DMS79 treated with DMSO at 0.1 percent for 48 hours (cell line): Measurements from ENCODE around the gene GRID2.
A peak's percentile ranks its signal among the peaks of the same experiment; 100 is the strongest.
"Not testable (repeated sequence)": the region's sequence is repeated elsewhere in the genome, so short reads cannot be mapped to it uniquely, and the experiment has no call there.

ENCODE experiments used
- DNase-seq: peaks from one replicate; lab custom pipeline; 2025; lab: John Stamatoyannopoulos, UW

GRID2 gene

DNA sequence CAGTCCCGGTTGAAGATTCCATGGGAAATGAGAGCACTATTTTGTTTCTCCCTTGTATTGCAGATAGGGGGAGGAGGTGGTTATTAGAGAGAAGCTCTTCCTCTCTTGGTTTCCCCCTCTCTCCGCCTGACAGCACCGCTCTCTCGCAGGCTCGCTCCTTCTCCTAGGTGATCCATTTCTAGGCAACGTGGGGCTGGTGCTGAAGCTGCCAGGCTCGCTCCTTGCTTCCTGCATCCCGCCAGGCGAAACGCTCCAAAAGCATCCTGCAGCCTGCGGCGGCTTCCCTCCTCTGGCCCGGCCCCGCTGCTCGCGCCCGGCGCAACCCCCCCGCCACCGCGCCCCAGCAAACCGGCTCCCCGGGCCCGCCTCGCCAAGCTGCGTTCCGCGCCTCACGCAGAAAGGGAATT is at the start of gene GRID2:
TSS of gene GRID2 (plus strand) at position 346 of the 407 bp plus-strand sequence.
- peak; percentile 55 for DNase-seq

GRCh38 chr4:92253986-92254671 is 49.6 kb upstream of the GRID2 start:
- no peak for DNase-seq

- no peak for DNase-seq
Observed at GRCh38 chr4:92254767-92255442, 48.9 kb upstream of the GRID2 start.

DNA sequence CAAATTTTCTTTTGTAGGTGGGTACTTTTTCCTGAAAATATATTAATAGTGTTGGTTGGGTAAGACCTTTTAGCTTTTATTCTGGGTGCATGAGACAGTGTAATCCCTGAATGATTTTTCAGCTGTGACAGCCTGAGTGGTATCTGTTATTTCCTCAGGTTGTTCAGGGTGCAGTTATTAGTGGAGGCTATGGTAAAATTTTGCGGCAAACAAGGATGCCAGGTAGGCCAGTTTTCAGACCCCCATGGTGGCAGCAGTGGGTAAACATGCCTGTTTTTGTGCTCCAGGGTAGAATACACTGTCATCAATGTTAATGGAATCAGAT is 47.9 kb upstream of the GRID2 start:
- no peak for DNase-seq

GRCh38 chr4:92257931-92258857 is 45.6 kb upstream of the GRID2 start:
- DNase-seq: no peak

- DNase-seq: no peak
Observed at GRCh38 chr4:92261256-92261655, 42.5 kb upstream of the GRID2 start.

DNA sequence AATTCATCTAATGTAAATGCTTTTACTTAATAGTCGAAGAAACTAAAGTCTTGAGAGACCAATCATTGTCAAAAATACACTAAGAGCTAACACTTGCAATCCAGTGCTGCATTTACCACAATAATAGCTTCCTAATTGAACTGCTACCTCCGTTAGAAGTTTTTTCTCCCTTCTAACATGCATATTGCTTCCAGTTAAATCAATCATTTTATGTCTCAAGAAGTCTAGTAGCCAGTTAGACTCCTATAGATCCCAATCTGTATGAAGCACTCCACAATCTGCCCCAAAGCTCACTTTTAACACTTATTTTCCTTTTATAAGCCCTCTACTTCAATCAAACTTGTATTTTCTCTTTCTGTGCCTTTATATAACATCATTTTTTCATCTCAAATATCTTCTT is 41.4 kb upstream of the GRID2 start:
- DNase-seq: no peak

GRCh38 chr4:92263010-92263409 is 40.8 kb upstream of the GRID2 start:
- DNase-seq: no peak

DNA sequence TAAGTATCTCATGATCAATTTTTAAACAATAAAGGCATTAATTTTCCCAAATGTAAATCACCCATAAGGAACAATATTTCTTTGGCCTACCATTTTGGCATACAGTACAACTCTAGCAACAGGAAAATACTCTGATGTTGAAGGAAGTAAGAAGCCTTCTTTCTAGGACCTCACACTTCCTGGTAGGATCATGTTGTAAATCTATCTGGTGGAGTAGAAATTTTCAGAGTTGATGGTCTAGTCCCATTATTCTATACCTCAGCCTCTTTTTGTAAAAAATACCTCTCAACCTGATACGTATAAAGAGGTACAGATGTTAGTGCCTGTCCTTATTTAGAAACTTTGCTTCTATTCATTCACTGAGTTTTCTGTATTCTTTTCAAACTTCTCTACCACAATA is 40.2 kb upstream of the GRID2 start:
- DNase-seq: no peak

DNA sequence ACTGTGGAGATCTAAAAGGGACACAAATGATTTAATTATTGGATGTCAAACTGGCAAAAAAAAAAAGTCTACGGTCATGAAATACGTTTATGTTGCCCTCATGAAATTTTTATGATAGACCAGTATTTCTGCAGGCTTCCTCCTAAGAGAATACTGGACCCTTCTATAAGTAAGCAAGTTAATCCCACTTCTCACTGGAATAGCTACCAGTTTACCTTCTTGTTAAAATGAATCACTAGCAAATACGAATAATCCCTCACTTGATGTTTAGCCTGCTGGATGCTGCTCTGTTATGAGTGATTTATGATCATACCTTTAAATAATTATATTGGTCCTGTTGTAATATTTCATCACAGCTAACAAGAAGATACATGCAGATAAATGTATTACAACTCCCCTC is 39.6 kb upstream of the GRID2 start:
- DNase-seq: no peak

GRCh38 chr4:92265021-92265420 is 38.7 kb upstream of the GRID2 start:
- no peak for DNase-seq

DNA sequence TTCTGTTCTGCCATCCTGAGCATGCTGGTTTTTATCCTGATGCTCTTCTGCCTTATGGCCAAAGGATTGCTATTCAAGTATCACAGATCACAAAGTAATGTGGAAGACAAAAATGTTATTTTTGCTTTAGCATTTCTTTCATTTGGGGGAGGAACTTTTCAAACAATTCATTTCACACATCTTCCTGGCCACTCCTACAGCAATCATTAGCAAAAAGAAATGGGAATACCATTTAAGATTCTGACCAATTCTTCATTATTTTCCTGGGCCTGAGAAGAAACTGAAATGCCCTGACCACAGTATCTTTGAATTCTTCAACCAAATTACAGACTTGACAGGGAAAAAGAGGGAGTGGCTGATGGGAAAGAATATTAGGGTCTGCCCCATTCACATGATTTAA is 38.0 kb upstream of the GRID2 start:
- no peak for DNase-seq

DNA sequence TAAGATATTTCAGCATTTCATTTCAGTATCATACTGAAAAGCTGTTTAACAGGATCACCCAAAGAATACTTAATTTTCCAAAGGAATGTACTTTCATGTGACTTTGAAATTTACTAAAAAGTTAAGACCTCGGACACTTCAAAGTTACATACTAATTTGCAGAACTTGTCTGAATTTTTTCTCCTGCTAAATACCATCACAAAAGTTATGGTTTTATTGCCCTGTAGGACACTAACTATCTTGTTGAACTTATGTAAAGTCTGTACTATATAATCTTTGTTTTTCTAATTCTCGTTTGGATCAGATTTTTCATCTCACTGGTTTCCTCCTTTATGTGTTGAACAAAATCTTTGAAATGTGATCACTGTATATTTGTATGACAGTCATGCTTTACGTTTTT is 37.2 kb upstream of the GRID2 start:
- no peak for DNase-seq

DNA sequence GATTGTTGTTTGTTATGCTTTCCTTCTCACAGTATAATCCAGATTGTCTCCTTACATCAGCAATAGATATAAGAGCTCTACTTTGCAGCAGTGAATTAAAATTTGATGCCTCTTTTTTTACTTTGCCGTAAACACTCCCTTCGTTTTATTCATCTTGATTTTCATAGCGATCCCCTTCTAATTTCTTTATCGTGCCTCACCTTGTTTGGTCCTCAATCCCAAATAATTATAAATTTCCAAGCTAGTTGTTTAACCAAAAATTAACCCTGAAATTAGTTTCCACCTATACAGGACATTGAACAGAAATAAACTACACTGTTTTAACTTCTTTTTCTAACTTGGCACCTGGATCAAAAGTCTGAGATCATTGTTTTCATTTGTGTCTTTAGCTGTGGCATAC is 35.1 kb upstream of the GRID2 start:
- no peak for DNase-seq

GRCh38 chr4:92270908-92271307 is 32.9 kb upstream of the GRID2 start:
- no peak for DNase-seq

DNA sequence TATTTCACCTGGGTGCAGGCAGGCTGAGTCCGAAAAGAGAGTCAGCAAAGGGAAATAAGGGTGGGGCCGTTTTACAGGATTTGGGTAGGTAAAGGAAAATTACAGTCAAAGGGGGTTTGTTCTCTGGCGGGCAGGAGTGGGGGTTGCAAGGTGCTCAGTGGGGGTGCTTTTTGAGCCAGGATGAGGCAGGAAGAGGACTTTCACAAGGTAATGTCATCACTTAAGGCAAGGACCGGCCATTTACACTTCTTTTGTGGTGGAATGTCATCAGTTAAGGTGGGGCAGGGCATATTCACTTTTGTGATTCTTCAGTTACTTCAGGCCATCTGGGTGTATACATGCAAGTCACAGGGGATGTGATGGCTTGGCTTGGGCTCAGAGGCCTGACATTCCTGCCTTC is 32.2 kb upstream of the GRID2 start:
- DNase-seq: not testable (repeated sequence)

GRCh38 chr4:92277057-92277881 is 26.5 kb upstream of the GRID2 start:
- not testable (repeated sequence) for DNase-seq

- no peak for DNase-seq
Observed at GRCh38 chr4:92279296-92279695, 24.5 kb upstream of the GRID2 start.

- DNase-seq: no peak
Observed at GRCh38 chr4:92299152-92299551, 4.6 kb upstream of the GRID2 start.

GRCh38 chr4:92304121-92304520 is 355 bp downstream of the GRID2 start:
- no peak for DNase-seq

GRCh38 chr4:92304606-92305005 is 840 bp downstream of the GRID2 start:
- peak; percentile 68 for DNase-seq
